ENCODE data around the gene GRK4. TPM values are rescaled to one million over a fixed set of nuclear protein-coding genes. Genes with fewer than 3 reads are reported as not detected.

The GRK4 gene
- total and polyA plus RNA-seq, 3 experiments from 2014 or later: 2.5 to 7.7 (median 5.4) TPM

GRCh38 chr4:3026540-3026939, 63.2 kb downstream of the GRK4 start:
- Mint-ChIP-seq H3K9me3 (peaks cover 0 to 9% (median 5%) of the 10 kb centered on the region in 5 donors), H3K4me3 (no peak overlapping the region), H3K27me3 (peaks cover 6 to 20% of the 10 kb centered on the region in 2 donors), H3K36me3 (peaks cover 0 to 4% (median 0%) of the 10 kb centered on the region in 3 donors), H3K27ac (no peak overlapping the region), H3K4me1 (peaks cover 3 to 6% (median 4%) of the 10 kb centered on the region in 3 donors)
- H3K4me1 ChIP-seq (ENCODE audit: insufficient read depth, low read length): no peaks in the 10 kb centered on the region
- ChIA-PET POLR2A (no interaction called here), CTCF (interaction anchor here (1.3 to 1.9 kb wide), 3 partner anchors 11 to 263 kb away, joined by 3 to 5 read pairs (median 3); no protein-coding TSS in a partner anchor)
- H3K4me3 ChIP-seq (ENCODE audit: low read length): no peak overlapping the region
- no peak overlapping the region for H3K27ac ChIP-seq (ENCODE audit: low read depth, low read length)
- no peak for DNase-seq
- H3K36me3 ChIP-seq (ENCODE audit: insufficient read depth, low read length): no peaks in the 10 kb centered on the region
- peaks cover 9% of the 10 kb centered on the region for H3K9me3 ChIP-seq (ENCODE audit: low read length)
- H3K27me3 ChIP-seq (ENCODE audit: insufficient read depth, low read length, poor library complexity, severe bottlenecking): no peaks in the 10 kb centered on the region

GRCh38 chr4:3029464-3029863, 66.1 kb downstream of the GRK4 start:
- Mint-ChIP-seq H3K4me3 (no peak overlapping the region), H3K36me3 (no peaks in the 10 kb centered on the region), H3K27me3 (peaks cover 5% of the 10 kb centered on the region in 2 donors), H3K9me3 (no peaks in the 10 kb centered on the region), H3K4me1 (no peaks in the 10 kb centered on the region), H3K27ac (no peak overlapping the region)
- ChIA-PET POLR2A (no interaction called here), CTCF (no interaction called here)
- Histone ChIP-seq H3K36me3 (ENCODE audit: insufficient read depth, low read length) (no peaks in the 10 kb centered on the region), H3K27me3 (ENCODE audit: insufficient read depth, low read length, poor library complexity, severe bottlenecking) (no peaks in the 10 kb centered on the region), H3K4me3 (ENCODE audit: low read length) (no peak overlapping the region), H3K4me1 (ENCODE audit: insufficient read depth, low read length) (no peaks in the 10 kb centered on the region), H3K27ac (ENCODE audit: low read depth, low read length) (no peak overlapping the region), H3K9me3 (ENCODE audit: low read length) (no peaks in the 10 kb centered on the region)
- no peak for DNase-seq

GRCh38 chr4:3030566-3031356, 67.4 kb downstream of the GRK4 start:
- H3K9me3 Mint-ChIP-seq: no peaks in the 10 kb centered on the region
- H3K4me3 Mint-ChIP-seq: no peak overlapping the region
- CTCF ChIA-PET: no interaction called here
- H3K27me3 Mint-ChIP-seq: peaks cover 4 to 5% of the 10 kb centered on the region in 2 donors
- Histone ChIP-seq H3K4me3 (ENCODE audit: low read length) (no peak overlapping the region), H3K36me3 (ENCODE audit: insufficient read depth, low read length) (no peaks in the 10 kb centered on the region), H3K27ac (ENCODE audit: low read depth, low read length) (no peak overlapping the region), H3K27me3 (ENCODE audit: insufficient read depth, low read length, poor library complexity, severe bottlenecking) (no peaks in the 10 kb centered on the region), H3K9me3 (ENCODE audit: low read length) (no peaks in the 10 kb centered on the region), H3K4me1 (ENCODE audit: insufficient read depth, low read length) (no peaks in the 10 kb centered on the region)
- no peak for DNase-seq
- no peaks in the 10 kb centered on the region for H3K4me1 Mint-ChIP-seq
- H3K36me3 Mint-ChIP-seq: no peaks in the 10 kb centered on the region
- H3K27ac Mint-ChIP-seq: no peak overlapping the region
- POLR2A ChIA-PET: no interaction called here

- no peak overlapping the region for H3K27ac Mint-ChIP-seq
- no peak overlapping the region for H3K27ac ChIP-seq (ENCODE audit: low read depth, low read length)
- H3K9me3 Mint-ChIP-seq: no peaks in the 10 kb centered on the region
- H3K4me1 ChIP-seq (ENCODE audit: insufficient read depth, low read length): no peaks in the 10 kb centered on the region
- peaks cover 3 to 5% of the 10 kb centered on the region in 2 donors for H3K27me3 Mint-ChIP-seq
- no peaks in the 10 kb centered on the region for H3K36me3 Mint-ChIP-seq
- ChIA-PET POLR2A (interaction anchor here (0.8 kb wide), 1 partner anchor 10 kb away, joined by 3 read pairs; no protein-coding TSS in a partner anchor), CTCF (interaction anchor here (1.3 kb wide), 1 partner anchor 10 kb away, joined by 3 read pairs; no protein-coding TSS in a partner anchor)
- H3K9me3 ChIP-seq (ENCODE audit: low read length): no peaks in the 10 kb centered on the region
- H3K36me3 ChIP-seq (ENCODE audit: insufficient read depth, low read length): no peaks in the 10 kb centered on the region
- no peak overlapping the region for H3K4me3 Mint-ChIP-seq
- H3K4me1 Mint-ChIP-seq: no peaks in the 10 kb centered on the region
- H3K4me3 ChIP-seq (ENCODE audit: low read length): no peak overlapping the region
- H3K27me3 ChIP-seq (ENCODE audit: insufficient read depth, low read length, poor library complexity, severe bottlenecking): no peaks in the 10 kb centered on the region
- DNase-seq: no peak
Measured at GRCh38 chr4:3031357-3032082, 68.1 kb downstream of the GRK4 start.

GRCh38 chr4:3034231-3034630, 70.9 kb downstream of the GRK4 start:
- no peak for DNase-seq

GRCh38 chr4:3035249-3035648, 71.9 kb downstream of the GRK4 start:
- H3K4me3 Mint-ChIP-seq: no peak overlapping the region
- Histone ChIP-seq H3K9me3 (ENCODE audit: low read length) (no peaks in the 10 kb centered on the region), H3K27me3 (ENCODE audit: insufficient read depth, low read length, poor library complexity, severe bottlenecking) (no peaks in the 10 kb centered on the region), H3K36me3 (ENCODE audit: insufficient read depth, low read length) (no peaks in the 10 kb centered on the region), H3K27ac (ENCODE audit: low read depth, low read length) (no peak overlapping the region), H3K4me3 (ENCODE audit: low read length) (no peak overlapping the region), H3K4me1 (ENCODE audit: insufficient read depth, low read length) (peaks cover 19% of the 10 kb centered on the region)
- POLR2A ChIA-PET: no interaction called here
- no peaks in the 10 kb centered on the region for H3K9me3 Mint-ChIP-seq
- H3K27ac Mint-ChIP-seq: no peak overlapping the region
- peaks cover 10 to 21% (median 16%) of the 10 kb centered on the region in 3 donors for H3K4me1 Mint-ChIP-seq
- CTCF ChIA-PET: no interaction called here
- H3K36me3 Mint-ChIP-seq: no peaks in the 10 kb centered on the region
- H3K27me3 Mint-ChIP-seq: peaks cover 7 to 14% of the 10 kb centered on the region in 2 donors
- no peak for DNase-seq

More at GRCh38 chr4:3034231-3034630, 70.9 kb downstream of the GRK4 start:
- Histone ChIP-seq H3K9me3 (ENCODE audit: low read length) (no peaks in the 10 kb centered on the region), H3K36me3 (ENCODE audit: insufficient read depth, low read length) (no peaks in the 10 kb centered on the region), H3K4me3 (ENCODE audit: low read length) (no peak overlapping the region), H3K27me3 (ENCODE audit: insufficient read depth, low read length, poor library complexity, severe bottlenecking) (no peaks in the 10 kb centered on the region), H3K27ac (ENCODE audit: low read depth, low read length) (no peak overlapping the region), H3K4me1 (ENCODE audit: insufficient read depth, low read length) (peaks cover 19% of the 10 kb centered on the region)
- Mint-ChIP-seq H3K36me3 (no peaks in the 10 kb centered on the region), H3K4me1 (peaks cover 10 to 18% (median 16%) of the 10 kb centered on the region in 3 donors), H3K27ac (no peak overlapping the region), H3K4me3 (no peak overlapping the region), H3K9me3 (no peaks in the 10 kb centered on the region), H3K27me3 (peaks cover 7 to 14% of the 10 kb centered on the region in 2 donors)
- ChIA-PET CTCF (interaction anchor here (0.6 kb wide), 1 partner anchor 9 kb away, joined by 3 read pairs; no protein-coding TSS in a partner anchor), POLR2A (no interaction called here)

- H3K36me3 Mint-ChIP-seq: no peaks in the 10 kb centered on the region
- no peak overlapping the region for H3K27ac Mint-ChIP-seq
- no peak overlapping the region for H3K27ac ChIP-seq (ENCODE audit: low read depth, low read length)
- no peak overlapping the region for H3K4me3 ChIP-seq (ENCODE audit: low read length)
- no peaks in the 10 kb centered on the region for H3K27me3 ChIP-seq (ENCODE audit: insufficient read depth, low read length, poor library complexity, severe bottlenecking)
- H3K9me3 ChIP-seq (ENCODE audit: low read length): no peaks in the 10 kb centered on the region
- ChIA-PET CTCF (interaction anchor here (1.6 kb wide), 1 partner anchor 10 kb away, joined by 4 read pairs; no protein-coding TSS in a partner anchor), POLR2A (no interaction called here)
- peaks cover 19% of the 10 kb centered on the region for H3K4me1 ChIP-seq (ENCODE audit: insufficient read depth, low read length)
- H3K4me1 Mint-ChIP-seq: peaks cover 13 to 25% (median 16%) of the 10 kb centered on the region in 3 donors
- no peak overlapping the region for H3K4me3 Mint-ChIP-seq
- no peaks in the 10 kb centered on the region for H3K36me3 ChIP-seq (ENCODE audit: insufficient read depth, low read length)
- no peak for DNase-seq
- no peaks in the 10 kb centered on the region for H3K9me3 Mint-ChIP-seq
- H3K27me3 Mint-ChIP-seq: peaks cover 9 to 12% of the 10 kb centered on the region in 2 donors
Measured at GRCh38 chr4:3035674-3036073, 72.3 kb downstream of the GRK4 start.
